HL-60 (cell line): Measurements from ENCODE around the gene FTH1.

Experiments used
- CTCF ChIP-seq: IDR thresholded peaks from one replicate; pipeline ENCODE4 v1.5.1; 2011; ENCODE audit warnings: low read length, control low read depth, inconsistent platforms; ENCODE audit not compliant: insufficient read depth
- REST ChIP-seq: IDR thresholded peaks from 2 replicates; pipeline ENCODE4 v1.6.1; 2012; ENCODE audit warnings: low read depth; ENCODE audit not compliant: insufficient replicate concordance

GRCh38 chr11:61999141-61999975 is 31.9 kb upstream of the FTH1 start:
- TF ChIP-seq CTCF (no peak), REST (no peak)
